ENCODE data around the gene SLC7A7. TPM values are rescaled to one million over a fixed set of nuclear protein-coding genes. Genes with fewer than 3 reads are reported as not detected.

The SLC7A7 gene
- total RNA-seq, 4 donors from 2014 or later = 11.7 to 136 (median 44.0) TPM

DNA sequence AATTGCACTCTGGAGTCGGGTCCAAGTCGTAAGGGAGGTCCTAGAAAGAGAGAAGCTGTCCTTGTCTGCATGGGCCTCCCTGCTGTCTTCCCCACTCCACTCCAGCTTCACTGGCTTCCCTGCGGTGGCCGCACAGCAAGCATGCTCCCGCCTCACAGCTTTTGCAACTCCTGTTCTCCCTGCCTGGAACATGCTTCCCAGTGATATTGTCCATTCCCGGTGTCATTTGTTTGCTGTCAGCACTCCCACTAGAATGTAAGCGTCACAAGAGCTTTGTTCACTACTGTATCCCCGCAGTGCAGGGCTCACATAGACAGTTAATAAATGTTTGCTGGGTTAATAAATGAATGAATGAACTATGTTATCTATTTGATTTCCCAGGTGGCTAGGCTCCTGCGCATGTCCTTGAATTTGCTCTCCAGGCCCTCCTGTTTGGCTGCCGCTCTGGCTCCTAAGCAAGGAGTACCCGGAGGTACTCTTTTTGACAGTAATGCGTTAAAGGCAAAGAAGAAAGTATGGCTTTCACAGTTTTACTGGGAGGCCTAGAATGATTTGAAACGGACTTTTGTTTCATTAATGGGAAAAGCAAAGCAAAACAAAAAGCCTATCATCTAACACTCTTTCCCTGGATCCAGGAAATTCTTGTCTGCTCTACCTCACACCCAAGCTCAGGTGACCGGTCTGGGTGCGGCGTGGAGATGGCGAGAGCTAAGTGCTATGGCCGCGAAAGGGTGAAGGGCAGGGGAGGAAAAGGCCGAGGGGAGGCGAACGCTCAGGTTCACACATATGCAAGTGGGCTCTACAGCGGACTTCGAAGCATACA, 6.2 kb upstream of the SLC7A7 start:
- TF ChIP-seq CTCF (IDR thresholded peaks at IDR 0.05; ENCODE audit: low read depth) = no peak

- TF ChIP-seq CTCF (IDR thresholded peaks at IDR 0.05; ENCODE audit: low read depth) = no peak
These were observed 5.5 kb upstream of the SLC7A7 start for GRCh38 chr14:22820731-22821130.

- no peak for TF ChIP-seq CTCF (IDR thresholded peaks at IDR 0.05; ENCODE audit: low read depth)
These were observed 4.1 kb upstream of the SLC7A7 start for GRCh38 chr14:22819151-22819988.

DNA sequence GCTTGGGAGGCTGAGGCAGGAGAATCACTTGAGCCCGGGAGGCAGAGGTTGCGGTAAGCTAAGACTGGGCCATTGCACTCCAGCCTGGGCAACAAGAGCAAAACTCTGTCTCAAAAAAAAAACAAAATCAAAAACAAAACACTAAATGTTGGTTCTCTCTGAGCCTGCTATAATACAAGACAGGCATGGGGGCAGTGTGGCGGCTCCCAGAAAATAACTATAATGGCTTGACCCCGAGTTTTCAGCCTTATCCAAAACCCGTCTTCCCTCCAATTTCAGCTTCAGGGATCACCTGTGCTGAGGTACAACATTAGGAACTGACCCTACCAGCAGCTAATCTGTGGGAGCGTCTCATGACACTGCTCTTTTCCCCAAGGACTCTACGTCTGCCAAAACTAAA, 862 bp downstream of the SLC7A7 start:
- TF ChIP-seq CTCF (IDR thresholded peaks at IDR 0.05; ENCODE audit: low read depth) = no peak

- no peak for TF ChIP-seq CTCF (IDR thresholded peaks at IDR 0.05; ENCODE audit: low read depth)
These were observed 2.1 kb downstream of the SLC7A7 start for GRCh38 chr14:22813145-22813544.

GRCh38 chr14:22812744-22813143, 2.5 kb downstream of the SLC7A7 start:
- TF ChIP-seq CTCF (IDR thresholded peaks at IDR 0.05; ENCODE audit: low read depth) = no peak

DNA sequence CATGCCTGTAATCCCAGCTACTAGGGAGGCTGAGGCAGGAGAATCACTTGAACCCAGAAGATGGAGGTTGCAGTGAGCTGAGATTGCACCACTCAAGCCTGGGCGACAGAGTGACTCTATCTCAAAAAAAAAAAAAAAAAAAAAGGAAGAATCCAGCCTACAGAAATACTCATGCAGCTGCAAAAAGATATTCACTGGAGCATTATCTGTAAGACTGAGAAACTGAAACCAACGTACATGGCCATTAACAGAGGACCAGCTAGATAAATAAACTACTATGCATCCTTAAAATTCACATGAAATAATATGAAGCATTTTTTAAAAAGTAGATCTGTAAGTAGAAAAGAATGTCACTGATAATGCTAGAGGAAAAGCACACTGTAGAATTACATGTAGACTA, 3.5 kb downstream of the SLC7A7 start:
- no peak for TF ChIP-seq CTCF (IDR thresholded peaks at IDR 0.05; ENCODE audit: low read depth)

All from subcutaneous adipose tissue (tissue), 4 donors.